Kidney (tissue), 14 donors: ENCODE measurements around the gene CDKN2A. TPM values are rescaled to one million over a fixed set of nuclear protein-coding genes. Genes with fewer than 3 reads are reported as not detected.

Source experiments
- DNase-seq, 5 donors: peaks; one replicate each; pipeline ENCODE4 v3.0.0-alpha.2; 2013 to 2020
- FAIRE-seq: peaks from 2 replicates; lab custom pipeline; 2012; peaks lifted over from hg19 to GRCh38; lab: Jason Lieb, UNC
- H3K27ac ChIP-seq, 2 donors: one replicate each; pipeline ENCODE4 v1.7.0; 2013; ENCODE audit warnings: low read depth in 2 of 2, low read length in 2 of 2, inconsistent platforms in 1 of 2
- H3K27me3 ChIP-seq: one replicate; pipeline ENCODE4 v1.7.1; 2013; ENCODE audit warnings: low read length, inconsistent platforms; ENCODE audit not compliant: control insufficient read depth, insufficient read depth
- H3K36me3 ChIP-seq, 3 donors: one replicate each; pipeline versions ENCODE4 v1.7.0 to v1.7.1; 2013; ENCODE audit warnings: low read length in 3 of 3, control low read depth in 1 of 3, inconsistent platforms in 1 of 3; ENCODE audit not compliant: insufficient read depth in 3 of 3, control insufficient read depth in 2 of 3
- H3K4me1 ChIP-seq, 3 donors: one replicate each; pipeline versions ENCODE4 v1.7.0 to v1.7.1; 2013; ENCODE audit warnings: low read length in 3 of 3, inconsistent platforms in 1 of 3, low read depth in 1 of 3; ENCODE audit not compliant: control insufficient read depth in 2 of 3, insufficient read depth in 2 of 3
- H3K4me3 ChIP-seq, 3 donors: one replicate each; pipeline versions ENCODE4 v1.7.0 to v1.8.1; 2013; ENCODE audit warnings: low read length in 3 of 3, control low read depth in 1 of 3, inconsistent platforms in 1 of 3
- H3K9ac ChIP-seq, 3 donors: one replicate each; pipeline versions ENCODE4 v1.7.0 to v1.7.1; 2013; ENCODE audit warnings: low read length in 3 of 3, control low read depth in 1 of 3, inconsistent platforms in 1 of 3
- H3K9me3 ChIP-seq, 3 donors: one replicate each; pipeline versions ENCODE4 v1.7.0 to v1.7.1; 2013; ENCODE audit warnings: low read length in 3 of 3, control low read depth in 1 of 3, inconsistent platforms in 1 of 3; ENCODE audit not compliant: control insufficient read depth in 2 of 3, insufficient read depth in 1 of 3
- CTCF ChIP-seq: IDR thresholded peaks from 3 replicates; pipeline ENCODE4 v1.5.1; 2012; ENCODE audit warnings: mild to moderate bottlenecking, moderate library complexity, borderline replicate concordance; ENCODE audit not compliant: insufficient read depth; ENCODE audit errors: extremely low read depth
- intact Hi-C: fragments of 100-400 bp; cut with DNase I; formaldehyde crosslinking; loops from one replicate; pipeline ENCODE4 v1.11.1; 2022
- polyA plus RNA-seq: library from polyadenylated mRNA; stranded (reverse); fragments of 350-450 nt; fragmentation: Illumina TruSeq; extraction: RNeasy Lipid Tissue Mini Kit (QIAGEN cat#74804); gene quantifications from one replicate; pipeline ENCODE4 v1.2.3, GENCODE V29; 2014; ENCODE audit warnings: low read depth, low replicate concordance; ENCODE audit not compliant: insufficient read depth
- total RNA-seq: library from RNA; stranded (reverse); fragmentation: NEBNext Ultra II Directional; extraction: Animal tissue kit (Norgen Biotek cat#: 25700); gene quantifications from one replicate; pipeline ENCODE4 v1.2.1, GENCODE V29; 2021
- donor health status: control.
- donor health status: control.
- donor health status: control.
- donor health status: control.
- donor health status: control.
- donor health status: DM: yes; HTN: yes; CAD: no.
- donor health status: Normal renal cell carcinoma (clear cell type).

CDKN2A gene
- total and polyA plus RNA-seq, 2 donors from 2014 or later: 4.1 TPM; not detected in 1

- peaks cover 63% of the 10 kb centered on the region for H3K27me3 ChIP-seq
- peak within 1 kb of the TSS; percentile 49 to 75 (median 62) for H3K4me3 ChIP-seq
- intact Hi-C loops: no loop called here
- FAIRE-seq (no peak), DNase-seq (peak in 3 of 5 donors; percentile 43 to 76 (median 54))
- no peaks in the 10 kb centered on the region for H3K9me3 ChIP-seq
- H3K36me3 ChIP-seq: no peaks in the 10 kb centered on the region
- TF ChIP-seq CTCF: no peak
- peak within 1 kb of the TSS in 1 of 2 donors; percentile 73 for H3K27ac ChIP-seq
- H3K4me1 ChIP-seq: peaks cover 0 to 12% (median 0%) of the 10 kb centered on the region in 3 donors
- peak within 1 kb of the TSS; percentile 7 to 46 (median 37) for H3K9ac ChIP-seq
These were observed 389 bp upstream of the CDKN2A start, which contains the start of gene CDKN2B-AS1 for GRCh38 chr9:21994556-21995005. Gene CDKN2B-AS1, plus strand, starts transcription at chr9:21994791.

- FAIRE-seq (no peak), DNase-seq (no peak)
- Histone ChIP-seq H3K9me3 (no peaks in the 10 kb centered on the region), H3K27ac (no peak overlapping the region), H3K36me3 (no peaks in the 10 kb centered on the region), H3K9ac (no peak overlapping the region), H3K27me3 (peaks cover 70% of the 10 kb centered on the region), H3K4me1 (peaks cover 0 to 12% (median 0%) of the 10 kb centered on the region in 3 donors), H3K4me3 (no peak overlapping the region)
- intact Hi-C loops: no loop called here
- TF ChIP-seq CTCF: no peak
These were observed 1.2 kb downstream of the CDKN2A start for GRCh38 chr9:21993007-21993406.

GRCh38 chr9:21991072-21991959 lies 2.9 kb downstream of the CDKN2A start:
- no peak overlapping the region for H3K4me3 ChIP-seq
- no peaks in the 10 kb centered on the region for H3K36me3 ChIP-seq
- DNase-seq: no peak
- TF ChIP-seq CTCF: no peak
- peaks cover 0 to 12% (median 0%) of the 10 kb centered on the region in 3 donors for H3K4me1 ChIP-seq
- no peak for FAIRE-seq
- H3K9ac ChIP-seq: no peak overlapping the region
- peaks cover 66% of the 10 kb centered on the region for H3K27me3 ChIP-seq
- intact Hi-C loops: no loop called here
- H3K27ac ChIP-seq: no peak overlapping the region
- H3K9me3 ChIP-seq: no peaks in the 10 kb centered on the region
